Left ventricle myocardium superior (tissue), 1 donor: ENCODE data around the gene RBM44. TPM values are rescaled to one million over a fixed set of nuclear protein-coding genes. Genes with fewer than 3 reads are reported as not detected.
"Not testable (repeated sequence)": the region's sequence is repeated elsewhere in the genome, so short reads cannot be mapped to it uniquely, and the experiment has no call there.

Experiments used
- ATAC-seq: fragments of 200-7000 bp; cut with Tn5 transposase; one replicate; pipeline ENCODE4 v1.9.1; 2020; ENCODE audit warnings: mild to moderate bottlenecking, moderate library complexity
- DNase-seq: peaks from one replicate; pipeline ENCODE4 v3.0.0-alpha.2; 2020
- intact Hi-C: fragments of 100-400 bp; cut with micrococcal nuclease; formaldehyde crosslinking; loops from one replicate; pipeline ENCODE4 v1.11.0; 2022
- total RNA-seq: library from RNA; stranded (reverse); fragmentation: NEBNext Ultra II Directional; extraction: Animal tissue kit (Norgen Biotek cat#: 25700); gene quantifications from one replicate; pipeline ENCODE4 v1.2.1, GENCODE V29; 2021
- donor health status: DM: no; HTN: yes; CAD: no; lungs with severe emphysema.

Gene RBM44
- total RNA-seq, 1 donor from 2014 or later, result 0.32 TPM

DNA sequence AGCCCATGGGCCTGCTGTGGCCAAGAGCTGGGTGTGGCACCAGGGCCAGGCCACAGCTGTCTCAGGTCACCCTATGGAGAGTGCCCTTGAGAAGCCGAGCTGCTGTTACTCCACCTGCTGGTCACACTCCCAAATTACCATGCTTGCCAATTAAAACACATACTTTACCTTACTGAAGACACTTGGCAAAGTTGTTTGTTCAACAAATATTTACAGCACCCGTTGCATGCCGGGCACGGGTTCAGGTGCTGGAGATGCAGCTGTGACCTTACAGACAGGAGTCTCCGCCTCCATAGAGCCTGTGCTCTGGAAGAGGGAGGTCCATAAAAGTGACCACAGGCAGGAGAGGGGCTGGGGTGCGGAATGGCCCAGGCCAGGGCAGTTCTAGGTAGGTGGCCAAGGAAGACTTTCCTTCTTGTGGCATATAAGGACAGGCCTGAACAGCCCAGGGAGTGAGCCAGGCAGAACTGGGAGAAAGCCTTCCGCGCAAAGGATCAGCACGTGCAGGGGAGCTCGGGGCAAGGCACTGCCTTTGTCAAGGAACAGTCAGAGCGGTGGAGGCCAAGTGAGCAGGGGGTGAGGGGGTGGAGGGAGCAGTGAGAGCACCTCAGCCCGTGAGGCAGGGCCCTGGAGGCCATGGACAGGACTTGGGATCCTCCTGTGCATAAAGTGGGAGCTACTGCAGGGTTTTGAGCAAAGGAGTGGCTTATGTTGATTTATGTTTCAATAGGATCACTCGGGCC is 23.6 kb upstream of the RBM44 start:
- intact Hi-C loops, result no loop called here
- DNase-seq (peak; percentile 43), ATAC-seq (peak; percentile 81)

- intact Hi-C loops, result no loop called here
- ATAC-seq, result no peak
- DNase-seq, result no peak
These were observed 19.1 kb upstream of the RBM44 start for GRCh38 chr2:237779521-237779920.

GRCh38 chr2:237782181-237782580 is 16.4 kb upstream of the RBM44 start:
- ATAC-seq (no peak), DNase-seq (no peak)
- intact Hi-C loops, result no loop called here

DNA sequence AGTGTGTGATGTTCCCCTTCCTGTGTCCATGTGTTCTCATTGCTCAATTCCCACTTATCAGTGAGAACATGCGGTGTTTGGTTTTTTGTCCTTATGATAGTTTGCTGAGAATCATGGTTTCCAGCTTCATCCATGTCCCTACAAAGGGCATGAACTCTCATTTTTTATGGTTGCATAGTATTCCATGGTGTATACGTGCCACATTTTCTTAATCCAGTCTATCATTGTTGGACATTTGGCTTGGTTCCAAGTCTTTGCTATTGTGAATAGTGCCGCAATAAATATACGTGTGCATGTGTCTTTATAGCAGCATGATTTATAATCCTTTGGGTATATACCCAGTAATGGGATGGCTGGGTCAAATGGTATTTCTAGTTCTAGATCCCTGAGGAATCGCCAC is 14.9 kb upstream of the RBM44 start:
- DNase-seq, ATAC-seq, intact Hi-C loops: not testable (repeated sequence)

DNA sequence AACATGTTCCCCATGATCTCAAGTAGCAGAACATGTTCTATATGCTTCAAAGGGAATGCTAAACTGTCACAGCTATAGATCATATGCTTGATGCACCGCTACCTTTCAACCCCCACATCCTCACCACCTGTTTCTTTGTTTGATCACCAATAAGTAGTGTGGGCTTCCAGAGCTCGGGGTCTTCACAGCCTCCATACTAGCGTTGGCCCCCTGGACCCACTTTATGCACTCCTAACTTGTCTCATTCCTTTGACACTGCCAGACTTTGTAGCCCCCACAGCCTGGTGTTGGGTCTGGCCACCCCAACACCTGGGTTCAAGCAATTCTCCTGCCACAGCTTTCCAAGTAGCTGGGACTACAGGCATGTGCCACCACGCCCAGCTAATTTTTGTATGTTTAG is 11.6 kb upstream of the RBM44 start:
- intact Hi-C loops, result no loop called here
- no peak for DNase-seq
- no peak for ATAC-seq

- intact Hi-C loops, result no loop called here
- ATAC-seq (no peak), DNase-seq (no peak)
These were observed 8.2 kb upstream of the RBM44 start for GRCh38 chr2:237790353-237790752.

DNA sequence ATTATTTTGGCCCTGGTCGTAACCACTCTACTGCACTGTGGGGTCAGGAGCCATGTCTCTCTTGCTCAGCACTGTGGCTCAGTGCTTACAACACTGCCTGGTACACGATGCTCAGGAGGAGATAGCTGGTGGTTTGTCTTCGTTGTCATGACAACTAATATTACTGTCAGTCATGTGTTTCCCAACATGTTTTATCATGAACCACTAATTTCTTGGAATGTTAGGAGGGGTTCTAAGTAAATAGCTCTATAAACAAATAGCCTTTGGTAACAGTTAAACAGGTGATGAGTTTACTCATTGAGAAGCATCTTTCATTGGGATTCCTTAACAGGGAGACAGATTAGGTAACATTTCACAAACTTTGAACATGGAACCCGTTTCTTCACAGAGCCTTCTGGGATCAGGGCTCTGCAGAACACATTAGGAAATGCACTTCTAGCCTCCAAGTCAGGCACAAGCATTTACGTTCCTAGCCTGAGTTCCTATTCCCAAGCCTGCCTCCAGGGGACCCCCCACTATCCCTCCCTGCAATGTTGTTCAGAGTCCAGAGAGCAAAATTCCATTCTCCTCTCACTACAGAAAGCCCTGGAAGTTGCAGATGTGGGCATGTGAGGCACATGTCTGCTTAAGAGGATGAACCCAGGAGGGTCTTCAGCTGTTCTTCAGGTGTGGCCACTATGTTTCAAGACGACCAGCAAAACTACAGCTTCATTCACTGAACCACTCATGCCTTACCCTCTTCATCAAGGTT is 6.4 kb upstream of the RBM44 start:
- intact Hi-C loops, result no loop called here
- ATAC-seq (no peak), DNase-seq (no peak)

DNA sequence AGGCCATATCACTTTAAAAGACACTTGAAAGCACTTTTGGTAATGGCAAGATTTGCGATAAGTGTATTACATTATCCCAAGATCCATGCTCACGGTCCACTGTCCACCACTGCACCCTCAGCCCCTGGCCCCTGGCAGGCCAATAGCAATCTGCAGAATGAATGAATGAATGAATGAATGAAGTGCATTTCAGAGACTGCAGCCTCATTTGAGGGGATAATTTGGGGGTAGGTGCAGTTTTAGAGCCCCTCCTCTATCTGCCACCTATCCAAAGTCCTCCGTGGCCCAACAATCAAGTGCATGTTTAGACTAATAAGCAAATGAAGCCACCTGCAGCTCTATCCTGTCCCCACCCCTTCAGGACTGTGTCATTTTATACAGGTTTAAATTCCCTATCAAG is 1.3 kb upstream of the RBM44 start:
- no peak for ATAC-seq
- intact Hi-C loops, result no loop called here

GRCh38 chr2:237799060-237799428 is 465 bp downstream of the RBM44 start:
- intact Hi-C loops, result no loop called here
- no peak for ATAC-seq

More for the DNA sequence above, 1.3 kb upstream of the RBM44 start:
- no peak for DNase-seq

DNA sequence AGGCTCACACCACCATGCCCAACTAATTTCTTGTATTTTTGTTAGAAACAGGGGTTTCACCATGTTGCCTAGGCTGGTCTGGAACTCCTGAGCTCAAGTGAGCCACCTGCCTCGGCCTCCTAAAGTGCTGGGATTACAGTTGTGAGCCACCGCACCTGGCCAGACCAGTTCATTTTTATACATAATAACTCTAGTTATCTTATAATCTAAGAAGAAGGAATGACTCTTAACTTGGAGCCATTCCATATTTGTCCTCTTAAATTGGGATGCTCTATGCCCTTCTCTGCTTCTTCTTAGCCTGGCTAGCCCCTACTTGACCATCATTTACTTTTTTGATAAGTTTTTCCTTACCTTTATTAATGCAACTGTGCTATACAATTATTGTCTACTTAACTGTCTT is 2.9 kb downstream of the RBM44 start:
- no peak for DNase-seq
- intact Hi-C loops, result no loop called here
- ATAC-seq, result no peak

More at GRCh38 chr2:237799060-237799428, 465 bp downstream of the RBM44 start:
- DNase-seq, result no peak

DNA sequence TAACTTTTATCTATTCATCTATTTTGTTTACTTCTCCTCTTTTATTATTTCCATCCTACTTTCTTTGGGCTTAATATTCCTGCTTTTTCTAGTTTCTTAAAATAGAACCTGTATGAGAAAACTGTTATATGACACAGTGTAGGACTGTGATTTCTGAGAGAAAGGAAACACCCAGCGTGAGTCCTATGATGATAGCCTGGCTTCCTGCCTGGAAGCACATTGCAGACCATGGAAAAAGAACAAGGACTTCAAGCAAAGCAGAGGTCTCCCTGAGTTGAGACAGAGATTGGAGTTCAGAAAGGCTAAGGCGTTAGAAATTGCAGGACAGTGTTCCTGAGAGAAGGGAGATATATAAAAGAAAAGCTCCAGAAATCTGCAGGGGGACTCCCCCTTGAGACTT is 7.8 kb downstream of the RBM44 start:
- ATAC-seq (peak; percentile 88), DNase-seq (no peak)
- intact Hi-C loops, result no loop called here

GRCh38 chr2:237815637-237816036 is 17.1 kb downstream of the RBM44 start:
- ATAC-seq (no peak), DNase-seq (no peak)
- intact Hi-C loops, result no loop called here

GRCh38 chr2:237816531-237816930 is 18.0 kb downstream of the RBM44 start:
- DNase-seq (no peak), ATAC-seq (no peak)
- intact Hi-C loops, result no loop called here

DNA sequence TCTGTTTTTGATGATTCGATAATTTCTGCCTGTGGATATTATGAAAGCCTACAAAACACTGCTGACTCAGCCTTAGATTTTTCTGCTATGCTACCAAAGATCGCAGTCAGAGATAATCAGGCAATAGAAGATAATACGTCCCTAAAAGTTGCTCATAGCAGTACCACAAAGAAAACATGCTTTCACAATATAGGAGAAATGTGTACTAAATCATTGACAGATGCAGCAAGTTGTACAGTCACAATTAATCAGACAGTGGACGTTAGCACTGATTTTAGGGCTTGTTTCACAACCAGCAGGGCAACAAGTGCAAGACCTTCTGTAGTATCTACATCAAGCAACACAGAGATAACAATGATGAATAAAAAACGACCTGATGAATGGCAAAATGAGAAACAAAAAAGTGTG is 19.5 kb downstream of the RBM44 start:
- no peak for DNase-seq
- no peak for ATAC-seq
- intact Hi-C loops, result no loop called here

GRCh38 chr2:237819231-237819630 is 20.7 kb downstream of the RBM44 start:
- intact Hi-C loops, result no loop called here
- DNase-seq, result no peak
- no peak for ATAC-seq

- ATAC-seq (no peak), DNase-seq (no peak)
- intact Hi-C loops, result no loop called here
These were observed 21.8 kb downstream of the RBM44 start for GRCh38 chr2:237820421-237820820.

DNA sequence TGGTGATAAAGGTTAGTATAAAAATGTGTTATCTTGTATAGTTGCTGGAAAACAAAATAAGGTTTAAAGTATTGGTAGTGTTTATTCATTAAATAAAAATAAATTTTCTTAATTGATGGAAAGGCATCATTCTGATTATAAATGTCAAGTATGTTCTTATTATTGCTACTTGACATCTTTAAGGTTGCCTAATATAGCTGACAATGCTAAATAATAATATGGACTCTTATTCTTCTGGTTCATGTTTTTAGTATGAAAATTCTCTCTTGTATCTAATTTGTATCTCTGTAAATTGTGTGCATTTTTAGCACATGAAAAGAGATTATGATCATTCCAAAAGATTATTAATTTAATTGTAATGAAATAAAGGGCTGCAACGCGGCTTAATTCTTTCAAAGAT is 25.0 kb downstream of the RBM44 start:
- DNase-seq (no peak), ATAC-seq (no peak)
- intact Hi-C loops, result no loop called here

GRCh38 chr2:237824085-237824484 is 25.5 kb downstream of the RBM44 start:
- DNase-seq (no peak), ATAC-seq (no peak)
- intact Hi-C loops, result no loop called here

DNA sequence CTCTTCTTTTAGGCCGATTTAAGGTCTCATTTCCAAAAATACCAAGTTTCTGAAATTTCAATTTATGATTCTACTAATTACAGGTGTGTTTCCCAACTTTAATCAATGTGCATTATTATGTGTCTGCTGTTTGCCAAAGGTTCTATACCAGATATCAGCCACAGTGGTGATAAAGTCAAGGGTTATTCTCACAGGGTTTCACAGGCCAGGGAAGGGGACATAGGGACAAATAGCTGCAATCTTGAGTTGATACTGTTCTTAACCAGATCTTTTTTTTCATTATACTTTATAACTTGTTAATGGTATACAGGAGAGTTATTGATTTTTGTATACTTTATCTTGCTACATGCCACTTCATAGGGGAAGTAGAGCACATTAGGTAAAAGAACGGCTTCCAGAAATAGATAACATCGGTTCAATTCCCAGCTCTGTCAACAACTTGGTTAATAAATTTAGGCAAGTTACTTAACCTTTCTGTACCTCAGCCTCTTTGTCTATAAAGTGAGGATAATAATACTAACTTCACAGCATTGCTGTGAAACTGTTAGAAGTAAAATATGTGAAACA is 28.9 kb downstream of the RBM44 start:
- intact Hi-C loops, result no loop called here
- ATAC-seq (no peak), DNase-seq (no peak)

DNA sequence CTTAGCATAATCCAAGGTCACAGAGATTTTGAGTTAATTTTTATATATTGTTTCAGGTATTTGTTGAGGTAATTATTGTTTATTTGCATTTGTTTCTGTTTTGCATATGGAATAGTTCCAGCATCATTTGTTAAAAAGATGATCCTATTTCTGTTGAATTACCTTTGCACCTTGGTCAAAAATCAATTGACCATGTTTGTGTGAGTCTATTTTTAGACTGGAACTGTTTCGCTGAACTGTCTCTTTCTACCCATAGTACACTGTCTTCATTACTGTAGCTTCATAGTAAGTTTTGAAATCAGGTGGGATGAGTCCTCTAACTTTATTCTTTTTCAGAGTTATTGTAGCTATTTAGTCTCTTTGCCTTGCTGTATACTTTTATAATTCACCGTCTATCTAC is 31.9 kb downstream of the RBM44 start:
- ATAC-seq (no peak), DNase-seq (no peak)
- intact Hi-C loops, result no loop called here

- intact Hi-C loops, result no loop called here
- ATAC-seq (no peak), DNase-seq (no peak)
These were observed 35.0 kb downstream of the RBM44 start for GRCh38 chr2:237833546-237833945.
